Fibroblast of skin of abdomen (primary cell): ENCODE results near the gene NNT. TPM values are rescaled to one million over a fixed set of nuclear protein-coding genes. Genes with fewer than 3 reads are reported as not detected.
A peak's percentile ranks its signal among the peaks of the same experiment; 100 is the strongest.
"Not testable (repeated sequence)": the region's sequence is repeated elsewhere in the genome, so short reads cannot be mapped to it uniquely, and the experiment has no call there.

Source experiments
- DNase-seq: peaks from one replicate; pipeline ENCODE4 v3.0.0-alpha.2; 2013
- polyA plus RNA-seq, 2 experiments: library from polyadenylated mRNA; unstranded; fragments of 120-200 nt; gene quantifications; one replicate each; pipeline ENCODE4 v1.2.1, GENCODE V29; 2013; ENCODE audit not compliant: insufficient read length in 2 of 2

NNT gene
- polyA plus RNA-seq (2013, experiment 1 of 2; ENCODE audit: insufficient read length), result 62.0 TPM
- 53.9 TPM for polyA plus RNA-seq (2013, experiment 2 of 2; ENCODE audit: insufficient read length)

- DNase-seq, result peak; percentile 49
Measured at GRCh38 chr5:43602461-43603343, at the start of gene NNT. Gene NNT, plus strand, starts transcription at chr5:43603180. Its CDS starts 6,016 bp downstream, at chr5:43609196.

- DNase-seq, result no peak
Measured at GRCh38 chr5:43553381-43553780, 49.6 kb upstream of the NNT start.

- DNase-seq, result no peak
Measured at GRCh38 chr5:43554497-43554896, 48.5 kb upstream of the NNT start.

GRCh38 chr5:43555895-43556606 lies 46.9 kb upstream of the NNT start:
- peak; percentile 36 for DNase-seq

GRCh38 chr5:43556607-43556856 lies 46.4 kb upstream of the NNT start:
- DNase-seq, result not testable (repeated sequence)

GRCh38 chr5:43556857-43557542 lies 46.0 kb upstream of the NNT start, which contains the start of gene PAIP1:
Gene PAIP1, minus strand, starts transcription at chr5:43557077. Its CDS starts 231 bp downstream, at chr5:43556846.
- peak; percentile 90 for DNase-seq

- DNase-seq, result peak; percentile 69
Measured at GRCh38 chr5:43560128-43560527, 42.9 kb upstream of the NNT start.

GRCh38 chr5:43561356-43561755 lies 41.6 kb upstream of the NNT start:
- DNase-seq, result peak; percentile 61

GRCh38 chr5:43563321-43563720 lies 39.7 kb upstream of the NNT start:
- DNase-seq, result peak; percentile 22

- no peak for DNase-seq
Measured at GRCh38 chr5:43564289-43564850, 38.6 kb upstream of the NNT start.

GRCh38 chr5:43565043-43565442 lies 37.9 kb upstream of the NNT start:
- DNase-seq, result no peak

GRCh38 chr5:43567967-43568366 lies 35.0 kb upstream of the NNT start:
- no peak for DNase-seq

- DNase-seq, result no peak
Measured at GRCh38 chr5:43569236-43569746, 33.7 kb upstream of the NNT start.

GRCh38 chr5:43570450-43571158 lies 32.4 kb upstream of the NNT start:
- DNase-seq, result no peak

- no peak for DNase-seq
Measured at GRCh38 chr5:43571237-43571636, 31.7 kb upstream of the NNT start.

- DNase-seq, result peak; percentile 14
Measured at GRCh38 chr5:43572357-43572756, 30.6 kb upstream of the NNT start.

GRCh38 chr5:43573058-43573457 lies 29.9 kb upstream of the NNT start:
- peak; percentile 82 for DNase-seq

GRCh38 chr5:43580402-43581210 lies 22.4 kb upstream of the NNT start:
- DNase-seq, result not testable (repeated sequence)

GRCh38 chr5:43581398-43581797 lies 21.6 kb upstream of the NNT start:
- no peak for DNase-seq

- DNase-seq, result no peak
Measured at GRCh38 chr5:43582082-43583005, 20.6 kb upstream of the NNT start.
